OCI-LY1 (cell line): ENCODE data around the gene NOD1.

ENCODE experiments used
- H2AFZ ChIP-seq: fragments of 200-600 bp; sonication (generic), shearing (Covaris generic); 2 replicates; pipeline ENCODE4 v1.6.0; 2014; ENCODE audit warnings: antibody characterized with exemption, mild to moderate bottlenecking, low read length
- H3F3A ChIP-seq: fragments of 200-600 bp; sonication (generic), shearing (Covaris generic); 2 replicates; pipeline ENCODE4 v1.6.0; 2014; ENCODE audit warnings: mild to moderate bottlenecking, antibody characterized with exemption, low read length, moderate library complexity; ENCODE audit not compliant: insufficient read depth
- H3K27ac ChIP-seq: fragments of 200-600 bp; sonication (generic); 2 replicates; pipeline ENCODE4 v1.5.1; 2014; ENCODE audit warnings: low read length, mixed run types, mild to moderate bottlenecking, low read depth; ENCODE audit not compliant: poor library complexity, severe bottlenecking
- H3K27me3 ChIP-seq: fragments of 200-600 bp; sonication (generic); 2 replicates; pipeline ENCODE4 v1.6.0; 2014; ENCODE audit warnings: antibody characterized with exemption, mild to moderate bottlenecking, low read length, moderate library complexity; ENCODE audit not compliant: insufficient read depth
- H3K36me3 ChIP-seq: fragments of 200-600 bp; sonication (generic); 2 replicates; pipeline ENCODE4 v1.6.1; 2014; ENCODE audit warnings: mild to moderate bottlenecking, antibody characterized with exemption, low read length, moderate library complexity, mixed read lengths; ENCODE audit not compliant: insufficient read depth
- H3K4me1 ChIP-seq: fragments of 200-600 bp; sonication (generic); 2 replicates; pipeline ENCODE4 v1.5.1; 2014; ENCODE audit warnings: mild to moderate bottlenecking, low read length, moderate library complexity; ENCODE audit not compliant: insufficient read depth, severe bottlenecking
- H3K4me2 ChIP-seq: fragments of 200-600 bp; sonication (generic), shearing (Covaris generic); 2 replicates; pipeline ENCODE4 v1.6.1; 2014; ENCODE audit warnings: low read length
- H3K4me3 ChIP-seq: fragments of 200-600 bp; sonication (generic); 2 replicates; pipeline ENCODE4 v1.5.1; 2014; ENCODE audit warnings: low read length, low read depth, mild to moderate bottlenecking, mixed read lengths; ENCODE audit not compliant: poor library complexity, severe bottlenecking
- H3K79me2 ChIP-seq: fragments of 200-600 bp; shearing (Covaris generic); 2 replicates; pipeline ENCODE4 v1.6.1; 2016; ENCODE audit warnings: mixed run types, low read length, mixed read lengths; ENCODE audit not compliant: insufficient read depth
- H3K9ac ChIP-seq: fragments of 200-600 bp; sonication (generic), shearing (Covaris generic); 2 replicates; pipeline ENCODE4 v1.6.1; 2014; ENCODE audit warnings: mild to moderate bottlenecking, low read length, mixed read lengths
- H3K9me2 ChIP-seq: fragments of 200-600 bp; sonication (generic), shearing (Covaris generic); 2 replicates; pipeline ENCODE4 v1.6.1; 2014; ENCODE audit warnings: low read depth, mild to moderate bottlenecking, low read length, mixed read lengths
- H3K9me3 ChIP-seq: fragments of 200-600 bp; shearing (Covaris generic); 2 replicates; pipeline ENCODE4 v1.6.1; 2014; ENCODE audit warnings: low read length, mixed read lengths
- H4K20me1 ChIP-seq: fragments of 200-600 bp; sonication (generic), shearing (Covaris generic); 2 replicates; pipeline ENCODE4 v1.6.0; 2016; ENCODE audit warnings: mild to moderate bottlenecking, low read length; ENCODE audit not compliant: insufficient read depth
- EZH2 ChIP-seq: fragments of 200-600 bp; sonication (generic), shearing (Covaris generic); IDR thresholded peaks from 2 replicates; pipeline ENCODE4 v1.8.0; 2017; ENCODE audit warnings: borderline replicate concordance, mixed run types, mild to moderate bottlenecking, antibody characterized with exemption, low read length, moderate library complexity, mixed read lengths
- TF ChIP-seq, protein P1 (sequence below): fragments of 200-600 bp; sonication (generic), shearing (Covaris generic); IDR thresholded peaks from 2 replicates; pipeline ENCODE4 v1.5.1; 2017; ENCODE audit warnings: mild to moderate bottlenecking, antibody characterized with exemption, low read length, moderate library complexity, mixed read lengths

Gene NOD1

DNA sequence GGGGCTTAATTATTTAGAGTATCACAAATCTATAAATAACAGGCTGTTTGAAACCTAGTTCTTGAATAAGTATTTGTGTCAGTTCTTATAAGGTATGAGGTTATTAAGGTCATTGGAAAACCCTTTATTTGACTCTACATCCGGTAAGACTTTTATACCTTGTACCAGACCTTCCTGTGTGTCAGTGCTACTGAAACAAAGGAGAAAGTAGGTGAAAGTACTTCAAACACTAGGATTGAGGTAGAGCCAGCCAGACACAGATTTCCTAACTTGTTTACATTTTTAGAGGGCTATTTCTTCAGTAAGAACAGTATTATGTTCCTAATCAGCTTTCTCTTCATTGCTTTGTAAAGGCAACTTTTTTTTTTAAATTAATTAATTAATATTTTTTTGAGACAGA, 100.3 kb downstream of the NOD1 start:
- Histone ChIP-seq H3K27ac (no peak overlapping the region), H3K36me3 (no peaks in the 10 kb centered on the region), H3F3A (no peaks in the 10 kb centered on the region; the same call in 1 of the 2 replicates), H2AFZ (no peak overlapping the region), H3K4me3 (no peak overlapping the region), H3K9me2 (no peaks in the 10 kb centered on the region), H3K27me3 (no peaks in the 10 kb centered on the region), H3K9me3 (peaks cover 2% of the 10 kb centered on the region; the same call in 1 of the 2 replicates), H4K20me1 (no peaks in the 10 kb centered on the region), H3K9ac (no peak overlapping the region), H3K79me2 (no peaks in the 10 kb centered on the region), H3K4me2 (no peak overlapping the region), H3K4me1 (no peaks in the 10 kb centered on the region)
- TF ChIP-seq EZH2, result no peak
- TF ChIP-seq, protein P1, sequence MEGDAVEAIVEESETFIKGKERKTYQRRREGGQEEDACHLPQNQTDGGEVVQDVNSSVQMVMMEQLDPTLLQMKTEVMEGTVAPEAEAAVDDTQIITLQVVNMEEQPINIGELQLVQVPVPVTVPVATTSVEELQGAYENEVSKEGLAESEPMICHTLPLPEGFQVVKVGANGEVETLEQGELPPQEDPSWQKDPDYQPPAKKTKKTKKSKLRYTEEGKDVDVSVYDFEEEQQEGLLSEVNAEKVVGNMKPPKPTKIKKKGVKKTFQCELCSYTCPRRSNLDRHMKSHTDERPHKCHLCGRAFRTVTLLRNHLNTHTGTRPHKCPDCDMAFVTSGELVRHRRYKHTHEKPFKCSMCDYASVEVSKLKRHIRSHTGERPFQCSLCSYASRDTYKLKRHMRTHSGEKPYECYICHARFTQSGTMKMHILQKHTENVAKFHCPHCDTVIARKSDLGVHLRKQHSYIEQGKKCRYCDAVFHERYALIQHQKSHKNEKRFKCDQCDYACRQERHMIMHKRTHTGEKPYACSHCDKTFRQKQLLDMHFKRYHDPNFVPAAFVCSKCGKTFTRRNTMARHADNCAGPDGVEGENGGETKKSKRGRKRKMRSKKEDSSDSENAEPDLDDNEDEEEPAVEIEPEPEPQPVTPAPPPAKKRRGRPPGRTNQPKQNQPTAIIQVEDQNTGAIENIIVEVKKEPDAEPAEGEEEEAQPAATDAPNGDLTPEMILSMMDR, result no peak
